ENCODE results near the gene MST1R.

GRCh38 chr3:49889296-49889695 is 14.4 kb downstream of the MST1R start:
- TF ChIP-seq CTCF (IDR thresholded peaks at IDR 0.05; ENCODE audit: low read depth, low read length) (no peak), MAX (IDR thresholded peaks at IDR 0.05; ENCODE audit: low read depth, low read length) (no peak)

Data from NB4 (cell line).